HG03175 (cell line): Measurements from ENCODE around the gene KLHL21.
"Not testable (repeated sequence)": the region's sequence is repeated elsewhere in the genome, so short reads cannot be mapped to it uniquely, and the experiment has no call there.

ENCODE experiments used
- ATAC-seq: cut with Tn5 transposase; IDR thresholded peaks from one replicate; pipeline ENCODE4 v1.9.1; 2021; ENCODE audit warnings: mild to moderate bottlenecking, moderate library complexity; ENCODE audit not compliant: unreplicated experiment

The KLHL21 gene

DNA sequence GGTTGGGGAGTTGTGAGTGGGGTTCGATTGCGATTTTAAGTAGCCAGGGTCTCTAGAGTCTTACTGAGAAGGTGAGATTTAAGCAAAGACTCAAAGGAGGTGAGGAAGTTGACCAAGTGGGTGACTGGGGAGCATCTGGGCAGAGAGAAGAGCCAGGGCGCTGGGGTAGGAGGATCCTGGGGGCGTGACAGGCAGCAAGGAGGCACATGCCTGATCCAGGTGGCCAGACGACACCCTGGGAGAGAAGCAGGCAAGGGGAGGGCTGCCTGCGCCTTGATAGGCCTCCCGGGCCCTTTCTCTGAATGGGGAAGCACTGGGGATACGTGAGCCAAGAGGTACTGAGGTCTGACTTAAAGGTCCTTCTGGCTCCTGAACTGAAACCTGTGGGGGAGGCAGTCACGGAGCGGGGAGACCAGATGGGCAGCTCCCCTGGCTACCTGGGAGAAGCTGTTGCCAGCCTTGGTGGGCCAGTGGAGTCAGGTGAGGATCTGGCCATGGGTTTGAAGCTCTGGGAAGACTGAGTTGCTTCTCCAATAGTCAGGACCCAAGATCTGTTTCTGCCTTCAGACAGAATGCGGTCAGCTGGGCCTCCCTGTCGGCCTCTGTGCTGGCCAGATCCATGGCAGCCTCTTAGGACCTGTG is 17.5 kb downstream of the KLHL21 start:
- ATAC-seq = no peak

DNA sequence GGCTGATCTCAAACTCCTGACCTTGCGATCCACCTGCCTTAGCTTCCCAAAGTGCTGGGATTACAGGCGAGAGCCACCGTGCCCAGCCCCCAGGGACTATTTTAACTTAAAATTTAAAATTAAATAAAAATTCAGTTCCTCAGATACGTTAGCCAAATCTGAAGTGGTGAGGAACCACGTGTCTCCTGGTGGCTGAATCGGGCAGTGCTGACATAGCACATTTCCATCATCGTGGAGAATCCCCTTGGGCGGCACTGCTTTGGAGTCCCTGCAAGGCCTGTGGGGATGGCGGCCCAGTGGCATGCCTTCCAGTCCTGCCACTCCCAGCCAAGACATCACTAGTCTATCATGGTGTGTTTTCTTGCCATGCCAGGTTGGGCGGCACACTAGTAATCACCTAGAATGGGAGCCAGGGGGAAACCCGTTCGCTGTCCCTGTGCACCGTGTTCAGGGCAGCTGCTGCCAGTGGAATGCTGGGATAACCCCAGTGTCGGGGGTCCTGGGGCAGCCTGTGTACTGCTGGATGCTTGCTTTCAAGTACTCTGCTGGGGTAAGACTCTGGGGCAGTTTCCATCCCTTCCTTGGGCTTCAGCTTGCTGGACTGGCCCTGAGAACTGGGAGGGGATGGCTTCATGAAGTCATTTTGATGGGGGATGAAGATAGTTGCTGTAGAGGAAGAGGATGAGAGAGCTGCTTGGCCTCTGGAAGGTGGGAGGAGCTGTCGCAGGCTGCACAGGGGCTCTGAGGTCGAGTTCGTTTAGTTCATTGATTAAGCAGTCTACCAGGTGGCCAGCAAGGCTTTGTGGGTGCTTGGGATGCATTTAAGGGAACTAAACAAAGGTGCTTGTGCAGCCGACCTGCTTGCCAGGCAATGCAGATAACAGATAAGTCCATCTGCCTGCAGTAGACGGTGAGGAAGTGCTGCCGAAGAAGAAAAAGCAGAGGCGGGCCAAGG is 18.3 kb downstream of the KLHL21 start:
- no peak for ATAC-seq

DNA sequence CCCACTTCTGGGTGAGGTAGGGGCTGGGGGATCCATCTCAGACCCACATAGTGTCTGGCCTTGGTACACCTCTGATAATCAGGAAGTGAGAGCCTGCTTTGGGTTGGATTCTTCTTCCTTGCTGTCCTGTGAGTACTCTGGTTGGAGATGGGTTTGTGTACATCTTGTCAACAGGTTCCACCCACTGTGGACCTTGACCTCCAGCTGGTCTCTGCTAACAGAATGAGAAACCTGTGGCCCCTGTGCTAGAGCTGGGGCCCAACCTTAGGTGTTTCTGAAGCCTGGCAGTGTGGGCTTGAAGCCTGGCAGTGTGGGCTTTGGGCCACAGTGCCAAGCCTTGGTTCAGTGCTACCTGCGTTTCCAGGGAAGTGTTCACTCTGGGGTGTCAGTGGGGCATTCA is 20.3 kb downstream of the KLHL21 start:
- ATAC-seq = no peak

DNA sequence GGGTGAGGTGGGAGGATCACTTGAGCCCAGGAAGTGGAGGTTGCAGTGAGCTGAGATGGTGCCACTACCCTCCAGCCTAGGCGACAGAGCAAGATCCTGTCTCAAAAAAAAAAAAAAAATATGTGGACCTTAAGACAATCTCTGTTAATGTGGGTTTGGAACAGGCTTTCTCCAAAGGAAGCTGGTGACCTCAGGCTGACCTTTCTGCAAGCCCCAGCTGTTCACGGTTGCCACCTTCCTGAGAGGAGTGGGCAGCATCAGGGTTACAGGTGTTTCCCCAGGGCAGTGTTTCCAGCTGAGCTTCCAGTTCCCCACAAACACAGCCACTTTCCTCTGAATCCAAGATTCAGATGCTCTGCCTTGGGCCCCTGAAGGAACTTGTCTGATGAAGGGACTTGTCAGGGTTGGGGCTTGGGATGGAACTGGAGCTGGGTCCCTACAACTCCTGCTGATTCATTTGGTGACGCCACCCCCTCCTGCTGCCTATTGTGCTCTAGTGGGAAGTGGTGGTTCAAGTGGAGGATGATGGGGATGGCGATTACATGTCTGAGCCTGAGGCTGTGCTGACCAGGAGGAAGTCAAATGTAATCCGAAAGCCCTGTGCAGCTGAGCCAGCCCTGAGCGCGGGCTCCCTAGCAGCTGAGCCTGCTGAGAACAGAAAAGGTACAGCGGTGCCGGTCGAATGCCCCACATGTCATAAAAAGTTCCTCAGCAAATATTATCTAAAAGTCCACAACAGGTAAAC is 20.9 kb downstream of the KLHL21 start:
- no peak for ATAC-seq

DNA sequence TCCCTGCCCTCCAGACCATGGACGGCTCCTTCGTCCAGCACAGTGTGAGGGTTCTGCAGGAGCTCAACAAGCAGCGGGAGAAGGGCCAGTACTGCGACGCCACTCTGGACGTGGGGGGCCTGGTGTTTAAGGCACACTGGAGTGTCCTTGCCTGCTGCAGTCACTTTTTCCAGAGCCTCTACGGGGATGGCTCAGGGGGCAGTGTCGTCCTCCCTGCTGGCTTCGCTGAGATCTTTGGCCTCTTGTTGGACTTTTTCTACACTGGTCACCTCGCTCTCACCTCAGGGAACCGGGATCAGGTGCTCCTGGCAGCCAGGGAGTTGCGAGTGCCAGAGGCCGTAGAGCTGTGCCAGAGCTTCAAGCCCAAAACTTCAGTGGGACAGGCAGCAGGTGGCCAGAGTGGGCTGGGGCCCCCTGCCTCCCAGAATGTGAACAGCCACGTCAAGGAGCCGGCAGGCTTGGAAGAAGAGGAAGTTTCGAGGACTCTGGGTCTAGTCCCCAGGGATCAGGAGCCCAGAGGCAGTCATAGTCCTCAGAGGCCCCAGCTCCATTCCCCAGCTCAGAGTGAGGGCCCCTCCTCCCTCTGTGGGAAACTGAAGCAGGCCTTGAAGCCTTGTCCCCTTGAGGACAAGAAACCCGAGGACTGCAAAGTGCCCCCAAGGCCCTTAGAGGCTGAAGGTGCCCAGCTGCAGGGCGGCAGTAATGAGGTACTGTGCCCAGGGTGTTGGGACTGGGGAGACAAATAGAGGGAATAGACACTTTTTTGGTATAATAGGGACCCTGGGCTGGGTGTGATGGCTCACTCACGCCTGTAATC is 21.9 kb downstream of the KLHL21 start:
- ATAC-seq = no peak

DNA sequence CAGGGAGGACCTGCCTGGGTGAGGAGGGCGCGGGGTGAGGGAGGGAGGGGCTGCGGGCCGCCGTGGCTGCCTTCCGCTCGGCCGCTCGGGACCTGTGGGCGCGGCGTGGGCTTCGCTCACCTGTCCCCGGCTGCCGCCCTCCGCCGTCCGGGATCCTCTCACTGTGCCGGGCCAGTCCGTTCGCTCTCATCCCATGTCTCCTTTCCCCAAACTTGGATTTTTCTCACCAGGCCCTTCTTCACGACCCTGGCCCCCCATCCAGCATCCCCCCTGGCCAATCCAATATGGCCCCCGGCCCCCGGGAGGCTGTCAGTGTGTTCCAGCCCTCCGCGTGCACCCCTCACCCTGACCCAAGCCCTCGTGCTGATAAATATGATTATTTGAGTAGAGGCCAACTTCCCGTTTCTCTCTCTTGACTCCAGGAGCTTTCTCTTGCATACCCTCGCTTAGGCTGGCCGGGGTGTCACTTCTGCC is 22.5 kb downstream of the KLHL21 start:
- peak; percentile 13 for ATAC-seq

DNA sequence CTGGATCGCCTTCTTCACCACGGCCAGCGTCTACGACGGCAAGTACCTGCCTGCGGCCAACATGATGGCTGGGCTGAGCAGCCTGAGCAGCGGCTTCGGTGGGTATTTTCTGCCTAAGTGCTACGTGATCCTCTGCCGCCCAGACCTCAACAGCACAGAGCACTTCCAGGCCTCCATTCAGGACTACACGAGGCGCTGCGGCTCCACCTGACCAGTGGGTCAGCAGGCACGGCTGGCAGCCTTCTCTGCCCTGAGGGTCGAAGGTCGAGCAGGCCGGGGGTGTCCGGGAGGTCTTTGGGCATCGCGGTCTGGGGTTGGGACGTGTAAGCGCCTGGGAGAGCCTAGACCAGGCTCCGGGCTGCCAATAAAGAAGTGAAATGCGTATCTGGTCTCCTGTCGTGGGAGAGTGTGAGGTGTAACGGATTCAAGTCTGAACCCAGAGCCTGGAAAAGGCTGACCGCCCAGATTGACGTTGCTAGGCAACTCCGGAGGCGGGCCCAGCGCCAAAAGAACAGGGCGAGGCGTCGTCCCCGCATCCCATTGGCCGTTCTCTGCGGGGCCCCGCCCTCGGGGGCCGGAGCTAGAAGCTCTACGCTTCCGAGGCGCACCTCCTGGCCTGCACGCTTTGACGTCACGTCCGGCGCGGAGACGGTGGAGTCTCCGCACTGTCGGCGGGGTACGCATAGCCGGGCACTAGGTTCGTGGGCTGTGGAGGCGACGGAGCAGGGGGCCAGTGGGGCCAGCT is 23.1 kb downstream of the KLHL21 start, which contains the start of gene ZBTB48:
TSS of gene ZBTB48 (plus strand) at position 621 of the 745 bp plus-strand sequence. CDS start 616 bp downstream, outside the sequence.
- ATAC-seq = peak; percentile 93

DNA sequence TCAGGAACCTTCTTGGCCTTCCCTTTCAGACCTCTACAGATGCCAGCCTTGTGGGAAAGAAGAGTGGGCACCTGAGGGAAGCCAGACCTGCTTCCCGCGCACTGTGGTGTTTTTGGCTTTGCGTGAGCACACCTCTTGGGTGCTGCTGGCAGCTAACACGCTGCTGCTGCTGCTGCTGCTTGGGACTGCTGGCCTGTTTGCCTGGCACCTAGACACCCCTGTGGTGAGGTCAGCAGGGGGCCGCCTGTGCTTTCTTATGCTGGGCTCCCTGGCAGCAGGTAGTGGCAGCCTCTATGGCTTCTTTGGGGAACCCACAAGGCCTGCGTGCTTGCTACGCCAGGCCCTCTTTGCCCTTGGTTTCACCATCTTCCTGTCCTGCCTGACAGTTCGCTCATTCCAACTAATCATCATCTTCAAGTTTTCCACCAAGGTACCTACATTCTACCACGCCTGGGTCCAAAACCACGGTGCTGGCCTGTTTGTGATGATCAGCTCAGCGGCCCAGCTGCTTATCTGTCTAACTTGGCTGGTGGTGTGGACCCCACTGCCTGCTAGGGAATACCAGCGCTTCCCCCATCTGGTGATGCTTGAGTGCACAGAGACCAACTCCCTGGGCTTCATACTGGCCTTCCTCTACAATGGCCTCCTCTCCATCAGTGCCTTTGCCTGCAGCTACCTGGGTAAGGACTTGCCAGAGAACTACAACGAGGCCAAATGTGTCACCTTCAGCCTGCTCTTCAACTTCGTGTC is 23.9 kb downstream of the KLHL21 start:
- ATAC-seq = no peak

DNA sequence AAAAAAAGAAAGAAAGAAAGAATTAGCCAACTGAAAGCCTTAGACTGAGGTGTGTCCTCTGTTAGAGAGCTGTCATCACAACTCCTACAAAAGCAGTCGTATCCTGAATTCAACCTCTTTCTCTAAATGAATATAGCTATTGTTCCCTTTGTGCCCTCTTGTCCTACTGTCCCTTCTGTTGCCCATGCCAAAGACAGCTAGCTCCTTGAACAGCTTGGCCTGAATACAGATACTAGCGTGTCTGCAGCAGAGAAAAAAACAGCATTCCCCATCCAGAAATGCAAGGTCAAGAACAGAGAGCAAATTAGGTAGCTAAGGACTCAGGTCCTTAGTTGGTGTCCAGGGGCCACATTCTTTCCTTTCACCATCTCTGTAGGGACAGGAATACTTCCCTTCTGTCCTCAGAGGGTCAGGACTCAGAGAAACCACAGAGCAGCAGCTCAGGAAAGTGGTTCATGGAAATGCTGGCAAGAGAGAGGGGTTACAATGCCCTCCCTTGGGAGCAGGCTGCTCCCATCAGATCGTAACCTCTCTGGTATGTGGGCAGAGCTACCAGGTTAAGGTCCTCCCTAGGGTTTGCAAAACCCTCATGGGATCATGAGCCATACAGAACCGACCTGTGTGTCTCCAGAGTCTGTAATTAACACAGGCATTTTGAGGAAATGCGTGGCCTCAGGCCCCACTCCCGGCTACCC is 24.7 kb downstream of the KLHL21 start:
- ATAC-seq = no peak

DNA sequence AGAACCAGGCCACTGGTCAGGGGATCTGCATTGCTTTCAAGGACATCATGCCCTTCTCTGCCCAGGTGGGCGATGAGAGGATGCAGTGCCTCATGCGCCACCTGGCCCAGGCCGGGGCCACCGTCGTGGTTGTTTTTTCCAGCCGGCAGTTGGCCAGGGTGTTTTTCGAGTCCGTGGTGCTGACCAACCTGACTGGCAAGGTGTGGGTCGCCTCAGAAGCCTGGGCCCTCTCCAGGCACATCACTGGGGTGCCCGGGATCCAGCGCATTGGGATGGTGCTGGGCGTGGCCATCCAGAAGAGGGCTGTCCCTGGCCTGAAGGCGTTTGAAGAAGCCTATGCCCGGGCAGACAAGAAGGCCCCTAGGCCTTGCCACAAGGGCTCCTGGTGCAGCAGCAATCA is 27.9 kb downstream of the KLHL21 start:
- ATAC-seq = no peak

DNA sequence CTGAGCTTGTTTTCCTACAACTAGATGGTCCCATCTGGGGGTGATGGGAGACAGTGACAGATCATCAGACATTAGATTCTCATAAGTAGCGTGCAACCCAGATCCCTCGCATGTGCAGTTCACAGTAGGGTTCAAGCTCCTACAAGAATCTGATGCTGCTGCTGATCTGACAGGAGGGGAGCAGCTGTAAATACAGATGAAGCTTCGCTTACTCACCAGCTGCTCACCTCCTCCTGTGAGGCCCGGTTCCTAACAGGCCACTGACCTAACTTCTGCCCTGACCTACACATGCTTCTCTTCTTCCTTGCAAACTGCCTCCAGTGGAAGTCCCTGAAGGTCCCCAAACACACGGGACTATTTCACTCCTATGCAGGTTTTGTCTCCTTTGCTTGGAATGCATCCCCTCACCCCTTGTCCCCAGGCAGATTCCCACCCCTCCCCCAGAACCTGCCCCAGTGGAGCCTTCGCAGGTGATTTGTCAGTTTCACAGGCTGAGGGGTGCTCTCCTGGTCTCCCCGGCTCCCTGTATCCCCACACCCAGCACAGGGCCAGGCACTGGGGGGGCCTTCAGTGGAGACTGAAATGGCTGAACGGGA is 28.5 kb downstream of the KLHL21 start:
- no peak for ATAC-seq

DNA sequence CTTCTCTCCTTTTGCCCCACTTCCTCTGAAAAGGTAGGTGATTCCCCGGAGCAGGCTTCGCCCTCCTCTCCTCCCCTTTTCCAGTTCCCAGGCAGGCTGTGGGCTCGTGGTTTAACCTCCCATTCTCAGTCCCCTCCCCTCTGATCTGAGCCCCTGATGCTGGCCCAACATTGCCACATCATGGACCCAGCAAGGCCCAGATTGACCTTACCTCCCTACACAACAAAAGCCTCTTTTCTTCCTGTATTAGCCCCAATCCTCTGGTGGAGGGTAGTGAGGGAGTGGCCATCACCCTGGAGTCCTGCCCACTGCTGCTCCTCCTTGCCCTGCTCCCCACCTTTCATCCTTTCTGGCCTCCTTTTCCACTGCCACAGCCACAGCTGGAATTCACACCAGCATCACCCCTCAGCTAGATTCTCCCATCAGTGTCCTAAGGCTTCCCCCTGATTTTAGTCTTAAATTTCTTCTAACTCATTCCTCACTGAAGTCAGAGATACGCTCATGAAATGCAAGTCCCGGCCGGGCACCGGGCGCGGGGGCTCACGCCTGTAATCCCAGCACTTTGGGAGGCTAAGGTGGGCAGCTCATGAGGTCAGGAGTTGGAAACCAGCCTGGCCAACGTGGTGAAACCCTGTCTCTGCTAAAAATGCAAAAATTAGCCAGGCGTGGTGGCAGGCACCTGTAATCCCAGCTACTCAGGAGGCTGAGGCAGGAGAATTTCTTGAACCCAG is 29.9 kb downstream of the KLHL21 start:
- no peak for ATAC-seq

DNA sequence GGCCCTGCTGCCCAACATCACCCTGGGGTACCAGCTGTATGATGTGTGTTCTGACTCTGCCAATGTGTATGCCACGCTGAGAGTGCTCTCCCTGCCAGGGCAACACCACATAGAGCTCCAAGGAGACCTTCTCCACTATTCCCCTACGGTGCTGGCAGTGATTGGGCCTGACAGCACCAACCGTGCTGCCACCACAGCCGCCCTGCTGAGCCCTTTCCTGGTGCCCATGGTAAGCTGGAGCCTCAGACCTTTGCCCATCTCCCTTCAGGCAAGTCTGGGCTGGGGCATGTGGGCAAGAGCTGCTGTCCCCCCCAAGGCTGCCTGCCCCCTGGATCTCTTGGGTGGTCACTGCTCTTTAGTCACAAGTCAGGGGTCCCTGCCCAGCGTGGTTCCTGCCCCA is 31.7 kb downstream of the KLHL21 start:
- ATAC-seq = no peak

DNA sequence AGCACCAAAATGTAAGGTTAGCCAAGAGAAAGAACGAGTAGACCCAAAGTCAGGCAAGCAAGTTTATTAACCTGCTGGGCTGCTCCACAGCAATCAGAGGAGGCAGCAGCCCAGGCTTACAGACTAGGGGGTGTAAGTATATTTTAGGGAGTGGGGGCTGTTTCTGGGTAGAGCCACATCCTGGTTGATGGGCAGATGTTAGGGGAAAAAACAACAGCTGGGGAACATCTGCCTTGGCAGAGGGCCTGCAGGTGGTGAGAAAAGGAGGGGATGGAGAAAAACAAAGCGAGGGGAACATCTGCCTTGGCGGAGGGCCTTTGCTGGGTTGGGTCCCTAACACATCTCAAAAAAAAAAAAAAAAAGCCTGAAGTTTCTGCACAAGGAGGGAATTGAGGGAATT is 32.6 kb downstream of the KLHL21 start:
- ATAC-seq = no peak

DNA sequence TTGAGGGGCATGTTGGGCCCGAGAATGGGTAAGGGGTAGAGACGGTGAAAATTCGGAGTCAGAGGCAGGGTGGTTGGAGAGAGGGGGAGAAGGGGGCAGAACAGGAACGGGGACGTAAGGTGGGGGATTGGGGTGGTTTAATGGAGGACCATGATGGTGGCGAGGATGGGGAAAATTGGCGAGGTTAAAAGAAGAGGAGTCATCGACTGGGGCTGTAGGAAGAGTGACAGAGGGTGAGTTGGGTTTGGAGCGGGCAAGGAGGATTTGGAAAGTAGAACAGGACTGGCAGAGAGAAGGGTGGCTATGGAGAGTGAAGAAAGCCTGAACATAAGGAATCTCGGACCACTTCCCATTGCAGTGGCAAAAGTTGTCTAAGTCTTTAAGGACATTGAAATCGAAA is 33.6 kb downstream of the KLHL21 start:
- ATAC-seq = no peak

DNA sequence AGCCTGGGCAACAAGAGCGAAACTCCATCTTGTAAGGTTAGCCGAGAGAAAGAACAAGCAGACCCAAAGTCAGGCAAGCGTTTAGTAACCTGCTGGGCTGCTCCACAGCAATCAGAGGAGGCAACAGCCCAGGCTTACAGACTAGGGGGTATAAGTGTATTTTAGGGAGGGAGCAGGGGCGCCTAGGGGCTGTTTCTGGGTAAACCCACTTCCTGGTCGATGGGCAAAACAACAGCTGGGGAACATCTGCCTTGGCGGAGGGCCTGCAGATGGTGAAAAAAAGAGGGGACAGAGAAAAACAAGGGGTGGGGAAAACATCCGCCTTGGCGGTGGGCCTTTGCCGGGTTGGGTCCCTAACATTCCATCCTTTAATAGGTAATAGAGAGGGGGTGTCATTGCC is 42.4 kb downstream of the KLHL21 start:
- no peak for ATAC-seq

DNA sequence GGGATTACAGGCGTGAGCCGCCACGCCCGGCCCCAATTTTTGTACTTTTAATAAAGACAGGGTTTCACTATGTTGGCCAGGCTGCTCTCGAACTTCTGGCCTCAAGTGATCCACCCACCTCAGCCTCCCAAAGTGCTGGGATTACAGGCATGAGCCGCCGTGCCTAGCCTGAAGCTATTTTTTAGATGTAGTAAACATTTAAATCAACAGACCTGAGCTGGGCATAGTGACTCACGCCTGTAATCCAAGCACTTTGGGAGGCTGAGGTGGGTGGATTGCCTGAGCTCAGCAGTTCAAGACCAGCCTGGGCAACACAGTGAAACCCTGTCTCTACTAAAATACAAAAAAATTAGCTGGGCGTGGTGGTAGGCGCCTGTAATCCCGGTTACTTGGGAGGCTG is 43.5 kb downstream of the KLHL21 start:
- ATAC-seq = not testable (repeated sequence)
